ENCODE measurements around the gene SRRM5.

GRCh38 chr19:43640424-43640757 is 28.5 kb downstream of the SRRM5 start:
- TF ChIP-seq, protein P1, sequence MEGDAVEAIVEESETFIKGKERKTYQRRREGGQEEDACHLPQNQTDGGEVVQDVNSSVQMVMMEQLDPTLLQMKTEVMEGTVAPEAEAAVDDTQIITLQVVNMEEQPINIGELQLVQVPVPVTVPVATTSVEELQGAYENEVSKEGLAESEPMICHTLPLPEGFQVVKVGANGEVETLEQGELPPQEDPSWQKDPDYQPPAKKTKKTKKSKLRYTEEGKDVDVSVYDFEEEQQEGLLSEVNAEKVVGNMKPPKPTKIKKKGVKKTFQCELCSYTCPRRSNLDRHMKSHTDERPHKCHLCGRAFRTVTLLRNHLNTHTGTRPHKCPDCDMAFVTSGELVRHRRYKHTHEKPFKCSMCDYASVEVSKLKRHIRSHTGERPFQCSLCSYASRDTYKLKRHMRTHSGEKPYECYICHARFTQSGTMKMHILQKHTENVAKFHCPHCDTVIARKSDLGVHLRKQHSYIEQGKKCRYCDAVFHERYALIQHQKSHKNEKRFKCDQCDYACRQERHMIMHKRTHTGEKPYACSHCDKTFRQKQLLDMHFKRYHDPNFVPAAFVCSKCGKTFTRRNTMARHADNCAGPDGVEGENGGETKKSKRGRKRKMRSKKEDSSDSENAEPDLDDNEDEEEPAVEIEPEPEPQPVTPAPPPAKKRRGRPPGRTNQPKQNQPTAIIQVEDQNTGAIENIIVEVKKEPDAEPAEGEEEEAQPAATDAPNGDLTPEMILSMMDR (IDR thresholded peaks at IDR 0.05; ENCODE audit: insufficient read depth, low read length, poor library complexity, severe bottlenecking) = no peak
- TF ChIP-seq EZH2phosphoT487 (conservative IDR thresholded peaks at IDR 0.05; ENCODE audit: low read length) = no peak

Data from SU-DHL-6 (cell line).